Measurements from ENCODE around the gene CDC25A. TPM values are rescaled to one million over a fixed set of nuclear protein-coding genes. Genes with fewer than 3 reads are reported as not detected.

Gene CDC25A
- total RNA-seq, 4 donors from 2014 or later, result 0.33 to 1.3 (median 0.97) TPM; not detected in 1

GRCh38 chr3:48178072-48178471 lies 10.1 kb downstream of the CDC25A start:
- TF ChIP-seq, protein P1, sequence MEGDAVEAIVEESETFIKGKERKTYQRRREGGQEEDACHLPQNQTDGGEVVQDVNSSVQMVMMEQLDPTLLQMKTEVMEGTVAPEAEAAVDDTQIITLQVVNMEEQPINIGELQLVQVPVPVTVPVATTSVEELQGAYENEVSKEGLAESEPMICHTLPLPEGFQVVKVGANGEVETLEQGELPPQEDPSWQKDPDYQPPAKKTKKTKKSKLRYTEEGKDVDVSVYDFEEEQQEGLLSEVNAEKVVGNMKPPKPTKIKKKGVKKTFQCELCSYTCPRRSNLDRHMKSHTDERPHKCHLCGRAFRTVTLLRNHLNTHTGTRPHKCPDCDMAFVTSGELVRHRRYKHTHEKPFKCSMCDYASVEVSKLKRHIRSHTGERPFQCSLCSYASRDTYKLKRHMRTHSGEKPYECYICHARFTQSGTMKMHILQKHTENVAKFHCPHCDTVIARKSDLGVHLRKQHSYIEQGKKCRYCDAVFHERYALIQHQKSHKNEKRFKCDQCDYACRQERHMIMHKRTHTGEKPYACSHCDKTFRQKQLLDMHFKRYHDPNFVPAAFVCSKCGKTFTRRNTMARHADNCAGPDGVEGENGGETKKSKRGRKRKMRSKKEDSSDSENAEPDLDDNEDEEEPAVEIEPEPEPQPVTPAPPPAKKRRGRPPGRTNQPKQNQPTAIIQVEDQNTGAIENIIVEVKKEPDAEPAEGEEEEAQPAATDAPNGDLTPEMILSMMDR (IDR thresholded peaks at IDR 0.05), result no peak
- no peak for TF ChIP-seq EP300 (IDR thresholded peaks at IDR 0.05)
- Histone ChIP-seq H3K4me3 (no peak overlapping the region), H3K36me3 (peaks cover 0 to 30% (median 9%) of the 10 kb centered on the region in 4 donors), H3K4me1 (no peaks in the 10 kb centered on the region), H3K27me3 (no peaks in the 10 kb centered on the region), H3K27ac (replicated peaks in 1 of 4) (no peak overlapping the region), H3K9me3 (no peaks in the 10 kb centered on the region)
- WGBS, result 83% methylated on average over 2 of the region's 2 CpGs
- no peak for DNase-seq (ENCODE audit: extremely low spot score)
- intact Hi-C loops (cut with DNase I), result no loop called here

GRCh38 chr3:48157950-48158376 lies 30.3 kb downstream of the CDC25A start:
- H3K4me1 ChIP-seq, result no peaks in the 10 kb centered on the region
- no peak for TF ChIP-seq EP300 (IDR thresholded peaks at IDR 0.05)
- TF ChIP-seq, protein P1 (IDR thresholded peaks at IDR 0.05), result peak; percentile 52 to 76 (median 66)
- no peak overlapping the region for H3K4me3 ChIP-seq
- peaks cover 0 to 11% (median 0%) of the 10 kb centered on the region in 4 donors for H3K36me3 ChIP-seq
- WGBS, result 50% methylated on average over 5 of the region's 5 CpGs
- H3K27me3 ChIP-seq, result no peaks in the 10 kb centered on the region
- H3K27ac ChIP-seq (replicated peaks in 1 of 4), result no peak overlapping the region
- H3K9me3 ChIP-seq, result no peaks in the 10 kb centered on the region
- DNase-seq (ENCODE audit: extremely low spot score), result no peak
- intact Hi-C loops (cut with DNase I), result no loop called here

DNA sequence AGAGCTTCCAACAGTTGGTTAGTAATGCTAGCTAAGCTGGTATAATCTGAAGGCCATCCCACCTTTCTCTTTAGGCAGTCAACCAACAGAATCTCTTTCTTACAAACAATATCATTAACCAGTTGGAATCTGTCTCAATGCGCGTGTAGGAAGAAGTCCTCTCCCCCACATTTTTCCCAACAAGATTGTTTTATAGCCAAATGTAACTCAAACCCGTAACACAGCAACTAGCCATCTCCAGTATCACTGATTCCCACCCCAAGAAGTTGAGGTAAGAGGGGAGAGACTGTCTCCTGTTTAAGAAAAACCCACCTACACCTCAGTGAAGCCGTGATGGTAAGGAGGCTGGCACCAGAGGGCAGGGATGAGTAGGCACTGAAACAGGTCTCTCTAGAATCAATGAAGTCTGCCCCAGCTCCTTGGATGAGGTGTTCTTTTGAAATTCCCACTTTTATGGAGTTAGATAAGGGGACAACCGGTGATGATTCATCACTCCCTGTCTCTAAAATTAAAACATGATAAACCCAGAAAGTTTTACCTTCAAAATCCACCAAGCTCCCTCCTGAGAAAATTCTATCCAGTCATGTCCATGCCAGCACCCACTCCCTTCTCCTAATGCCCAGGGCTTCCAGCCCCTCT lies 30.9 kb downstream of the CDC25A start:
- peaks cover 0 to 11% (median 0%) of the 10 kb centered on the region in 4 donors for H3K36me3 ChIP-seq
- no peaks in the 10 kb centered on the region for H3K27me3 ChIP-seq
- no peaks in the 10 kb centered on the region for H3K4me1 ChIP-seq
- 86% methylated on average over 4 of the region's 5 CpGs for WGBS
- H3K4me3 ChIP-seq, result no peak overlapping the region
- DNase-seq (ENCODE audit: extremely low spot score), result no peak
- H3K9me3 ChIP-seq, result no peaks in the 10 kb centered on the region
- no peak overlapping the region for H3K27ac ChIP-seq (replicated peaks in 1 of 4)
- TF ChIP-seq POLR2A (IDR thresholded peaks at IDR 0.05; ENCODE audit: low read depth), result no peak
- TF ChIP-seq, protein P1 (IDR thresholded peaks at IDR 0.05), result no peak
- no peak for TF ChIP-seq POLR2AphosphoS5 (IDR thresholded peaks at IDR 0.05)
- TF ChIP-seq EP300 (IDR thresholded peaks at IDR 0.05), result no peak
- intact Hi-C loops (cut with DNase I), result no loop called here

- intact Hi-C loops (cut with DNase I), result no loop called here
- peaks cover 3 to 10% (median 8%) of the 10 kb centered on the region in 4 donors for H3K4me1 ChIP-seq
- no peaks in the 10 kb centered on the region for H3K9me3 ChIP-seq
- no peak overlapping the region for H3K27ac ChIP-seq (replicated peaks in 1 of 4)
- 84% methylated on average over 2 of the region's 2 CpGs for WGBS
- TF ChIP-seq POLR2A (IDR thresholded peaks at IDR 0.05; ENCODE audit: low read depth) (no peak), EP300 (IDR thresholded peaks at IDR 0.05) (no peak), POLR2AphosphoS5 (IDR thresholded peaks at IDR 0.05) (no peak)
- TF ChIP-seq, protein P1 (IDR thresholded peaks at IDR 0.05), result no peak
- no peak for DNase-seq (ENCODE audit: extremely low spot score)
- no peak overlapping the region for H3K4me3 ChIP-seq
- no peaks in the 10 kb centered on the region for H3K27me3 ChIP-seq
- H3K36me3 ChIP-seq, result peaks cover 0 to 11% (median 0%) of the 10 kb centered on the region in 4 donors
Measured at GRCh38 chr3:48156163-48156562, 32.1 kb downstream of the CDC25A start.

DNA sequence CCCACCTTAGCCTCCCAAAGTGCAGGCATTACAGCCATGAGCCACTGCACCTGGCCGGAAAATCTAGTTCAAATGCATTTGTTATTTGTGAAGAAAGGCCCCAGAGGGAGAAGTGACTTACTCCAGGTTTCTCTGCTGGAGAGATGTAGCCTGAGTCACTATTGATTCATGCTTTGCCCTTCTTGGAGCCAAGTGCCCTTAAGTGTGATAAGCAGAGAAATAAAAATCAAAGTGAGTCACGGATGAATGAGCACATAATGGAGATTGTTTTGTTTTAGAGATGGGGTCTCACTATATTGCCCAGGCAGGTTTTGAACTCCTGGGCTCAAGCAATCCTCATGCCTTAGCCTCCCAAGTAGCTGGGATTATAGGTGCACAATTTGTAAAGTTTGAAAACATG lies 33.1 kb downstream of the CDC25A start:
- Histone ChIP-seq H3K27ac (replicated peaks in 1 of 4) (no peak overlapping the region), H3K36me3 (peaks cover 0 to 11% (median 0%) of the 10 kb centered on the region in 4 donors), H3K4me1 (peaks cover 9 to 16% (median 15%) of the 10 kb centered on the region in 4 donors), H3K27me3 (no peaks in the 10 kb centered on the region), H3K4me3 (no peak overlapping the region), H3K9me3 (no peaks in the 10 kb centered on the region)
- TF ChIP-seq, protein P1 (IDR thresholded peaks at IDR 0.05), result no peak
- DNase-seq (ENCODE audit: extremely low spot score), result no peak
- WGBS, result 85% methylated on average over 2 of the region's 2 CpGs
- intact Hi-C loops (cut with DNase I), result no loop called here
